Chondrocyte (in vitro differentiated cells): ENCODE results near the gene CA6. TPM values are rescaled to one million over a fixed set of nuclear protein-coding genes. Genes with fewer than 3 reads are reported as not detected.
"Not testable (repeated sequence)": the region's sequence is repeated elsewhere in the genome, so short reads cannot be mapped to it uniquely, and the experiment has no call there.

Experiments used
- DNase-seq: peaks from one replicate; pipeline ENCODE4 v3.0.0; 2021; ENCODE audit warnings: mixed read lengths, low spot score
- H3K27ac Mint-ChIP-seq: one replicate; pipeline ENCODE4 v1.8.0; 2021; ENCODE audit warnings: mild to moderate bottlenecking, moderate library complexity, mixed read lengths; ENCODE audit not compliant: unreplicated experiment
- H3K27me3 Mint-ChIP-seq: 2 replicates; pipeline ENCODE4 v1.8.0; 2021; ENCODE audit warnings: low read depth, mixed read lengths
- H3K36me3 Mint-ChIP-seq: 2 replicates; pipeline ENCODE4 v1.8.0; 2021; ENCODE audit warnings: low read depth, mixed read lengths
- H3K4me1 Mint-ChIP-seq: 2 replicates; pipeline ENCODE4 v1.8.0; 2021; ENCODE audit warnings: low read depth, mild to moderate bottlenecking, mixed read lengths
- H3K4me3 Mint-ChIP-seq: one replicate; pipeline ENCODE4 v1.8.0; 2021; ENCODE audit warnings: mild to moderate bottlenecking, moderate library complexity, mixed read lengths; ENCODE audit not compliant: unreplicated experiment
- H3K9me3 Mint-ChIP-seq: 2 replicates; pipeline ENCODE4 v1.8.0; 2021; ENCODE audit warnings: low read depth, mixed read lengths
- CTCF ChIP-seq: fragments of 200-600 bp; sonication (generic); IDR thresholded peaks from 2 replicates; pipeline ENCODE4 v1.5.0; 2021; ENCODE audit warnings: antibody characterized with exemption, mild to moderate bottlenecking, moderate library complexity
- total RNA-seq: library from RNA; stranded (reverse); gene quantifications from 3 replicates; pipeline ENCODE4 v1.2.1, GENCODE V29; 2021

The CA6 gene
- total RNA-seq, 1 donor from 2014 or later = not detected

GRCh38 chr1:9020305-9020704 is 74.6 kb downstream of the CA6 start:
- DNase-seq = no peak
- Mint-ChIP-seq H3K9me3 (no peaks in the 10 kb centered on the region), H3K4me1 (no peaks in the 10 kb centered on the region), H3K27ac (no peak overlapping the region), H3K36me3 (no peaks in the 10 kb centered on the region), H3K27me3 (peaks cover 9% of the 10 kb centered on the region), H3K4me3 (no peak overlapping the region)
- TF ChIP-seq CTCF = no peak

- H3K36me3 Mint-ChIP-seq, H3K4me3 Mint-ChIP-seq, H3K4me1 Mint-ChIP-seq, DNase-seq, H3K9me3 Mint-ChIP-seq, H3K27ac Mint-ChIP-seq: not testable (repeated sequence)
- H3K27me3 Mint-ChIP-seq = peaks cover 11% of the 10 kb centered on the region
Measured at GRCh38 chr1:9022026-9022738, 76.5 kb downstream of the CA6 start.

GRCh38 chr1:9022773-9023172 is 77.1 kb downstream of the CA6 start:
- no peaks in the 10 kb centered on the region for H3K9me3 Mint-ChIP-seq
- no peak for TF ChIP-seq CTCF
- no peak overlapping the region for H3K4me3 Mint-ChIP-seq
- no peak for DNase-seq
- no peak overlapping the region for H3K27ac Mint-ChIP-seq
- no peaks in the 10 kb centered on the region for H3K4me1 Mint-ChIP-seq
- H3K36me3 Mint-ChIP-seq = no peaks in the 10 kb centered on the region
- peaks cover 11% of the 10 kb centered on the region for H3K27me3 Mint-ChIP-seq

Other genes starting within 250 kb of the CA6 start
- 64.9 to 83.8 TPM (median 65.8 TPM) in 3 replicates for gene RERE, start 128.2 kb upstream of the CA6 start, total RNA-seq
- 955 to 1,165 TPM (median 1,154 TPM) in 3 replicates for gene ENO1, start 67.2 kb upstream of the CA6 start, total RNA-seq
- not detected in 3 replicates for gene SLC2A7, start 80.6 kb downstream of the CA6 start, total RNA-seq
- 0.27 to 0.73 TPM (median 0.41 TPM) in 3 replicates for gene SLC2A5, start 123.8 kb downstream of the CA6 start, total RNA-seq
- 1.9 to 8.2 TPM (median 6.9 TPM) in 3 replicates for gene GPR157, start 183.2 kb downstream of the CA6 start, total RNA-seq